ENCODE results near the gene PPP1R9A. TPM values are rescaled to one million over a fixed set of nuclear protein-coding genes. Genes with fewer than 3 reads are reported as not detected.

The PPP1R9A gene
- total RNA-seq, 2 donors from 2014 or later, result not detected

DNA sequence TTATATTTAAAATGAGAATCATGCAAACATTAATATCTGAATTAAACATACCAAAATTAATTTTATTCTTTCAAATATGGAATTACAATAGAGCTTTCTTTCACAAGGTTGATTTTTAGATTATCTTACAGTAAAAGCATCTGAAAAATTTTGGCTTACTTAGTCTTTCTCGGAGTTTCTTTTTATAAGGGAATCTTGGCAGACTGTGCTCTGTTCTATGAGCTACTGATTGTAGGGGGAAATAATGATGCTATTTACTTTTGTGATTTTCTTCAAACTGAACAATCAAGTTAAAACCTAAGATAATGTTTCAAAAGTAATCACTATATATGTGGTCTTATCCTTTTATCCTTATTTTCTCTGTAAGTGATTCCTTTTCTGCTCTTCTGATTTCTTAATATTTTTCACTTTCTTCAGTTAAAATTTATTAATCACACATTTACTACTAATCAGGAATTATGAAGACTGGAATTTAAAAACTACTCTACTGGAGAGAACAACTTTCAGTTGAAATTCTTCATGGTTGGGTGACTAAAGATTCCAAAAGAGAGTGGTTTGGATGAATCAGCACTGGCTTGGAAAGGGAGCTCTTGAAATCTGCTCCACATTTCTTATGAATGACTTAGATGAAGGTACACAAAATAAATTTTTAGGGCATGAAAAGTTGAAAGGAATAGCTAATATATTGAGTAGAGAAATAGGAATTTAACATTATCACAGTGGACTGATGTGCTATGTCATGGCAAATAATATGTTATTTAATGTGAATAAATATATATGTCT, 103.9 kb downstream of the PPP1R9A start:
- H3K9me3 Mint-ChIP-seq, result no peaks in the 10 kb centered on the region
- no peak overlapping the region for H3K27ac Mint-ChIP-seq
- H3K4me3 Mint-ChIP-seq, result no peak overlapping the region
- H3K36me3 Mint-ChIP-seq (ENCODE audit: low read depth), result no peaks in the 10 kb centered on the region
- no peak for ATAC-seq (replicated peaks)
- no peaks in the 10 kb centered on the region for H3K27me3 Mint-ChIP-seq
- H3K4me1 Mint-ChIP-seq, result no peaks in the 10 kb centered on the region

DNA sequence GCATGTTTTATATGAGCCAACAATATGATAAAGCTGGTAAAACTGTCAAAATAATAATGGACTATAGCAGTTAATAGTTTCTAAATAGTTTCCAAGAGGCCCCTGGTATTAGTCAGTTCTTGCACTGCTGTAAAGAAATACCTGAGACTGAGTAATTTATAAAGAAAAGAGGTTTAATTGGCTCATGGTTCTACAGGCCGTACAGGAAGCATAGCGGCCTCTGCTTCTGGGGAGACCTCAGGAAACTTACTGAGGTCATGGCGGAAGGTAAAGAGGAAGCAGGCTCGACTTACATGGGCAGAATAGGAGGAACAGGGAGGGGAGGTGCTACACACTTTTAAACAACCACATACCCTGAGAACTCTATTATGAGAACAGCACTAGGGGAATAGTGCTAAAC, 104.6 kb downstream of the PPP1R9A start:
- Mint-ChIP-seq H3K27me3 (no peaks in the 10 kb centered on the region), H3K4me3 (no peak overlapping the region), H3K4me1 (no peaks in the 10 kb centered on the region), H3K36me3 (ENCODE audit: low read depth) (no peaks in the 10 kb centered on the region), H3K9me3 (peaks cover 5% of the 10 kb centered on the region), H3K27ac (no peak overlapping the region)
- ATAC-seq (replicated peaks), result no peak

DNA sequence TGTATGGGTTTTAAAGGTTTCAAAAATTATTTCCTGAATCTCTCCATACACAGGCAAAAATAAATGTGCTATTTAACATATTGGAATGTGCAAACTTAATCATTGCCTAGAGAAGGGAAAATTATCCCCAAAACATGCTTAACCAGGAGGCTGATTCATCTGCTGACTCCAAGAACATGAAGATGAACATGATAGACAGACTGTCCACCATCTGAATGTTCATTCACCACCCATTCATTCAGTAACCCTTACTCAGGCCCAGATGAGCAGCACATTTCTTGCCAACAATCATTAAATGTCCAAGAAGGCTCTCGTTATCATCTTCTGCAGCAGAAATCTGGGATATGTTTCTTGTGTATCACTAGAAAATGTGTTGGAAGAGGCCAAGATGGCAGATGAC, 110.6 kb downstream of the PPP1R9A start:
- Mint-ChIP-seq H3K4me1 (no peaks in the 10 kb centered on the region), H3K36me3 (ENCODE audit: low read depth) (no peaks in the 10 kb centered on the region), H3K9me3 (peaks cover 5% of the 10 kb centered on the region), H3K27me3 (no peaks in the 10 kb centered on the region), H3K27ac (no peak overlapping the region), H3K4me3 (no peak overlapping the region)
- ATAC-seq (replicated peaks), result no peak

DNA sequence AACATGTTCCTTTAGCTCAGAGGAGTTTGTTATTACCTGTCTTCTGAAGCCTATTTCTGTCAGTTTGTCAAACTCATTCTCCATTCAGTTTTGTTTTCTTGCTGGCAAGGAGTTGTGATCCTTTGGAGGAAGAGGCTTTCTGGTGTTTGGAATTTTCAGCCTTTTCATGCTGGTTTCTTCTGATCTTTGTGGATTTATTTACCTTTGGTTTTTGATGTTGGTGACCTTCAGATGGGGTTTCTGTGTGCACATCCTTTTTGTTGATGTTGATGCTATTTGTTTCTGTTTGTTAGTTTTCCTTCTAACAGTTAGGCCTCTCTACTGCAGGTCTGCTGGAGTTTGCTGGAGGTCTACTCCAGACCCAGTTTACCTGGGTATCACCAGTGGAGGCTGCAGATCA, 118.6 kb downstream of the PPP1R9A start:
- Mint-ChIP-seq H3K4me3 (no peak overlapping the region), H3K4me1 (no peaks in the 10 kb centered on the region), H3K27me3 (peaks cover 4% of the 10 kb centered on the region), H3K9me3 (peaks cover 17% of the 10 kb centered on the region), H3K27ac (no peak overlapping the region), H3K36me3 (ENCODE audit: low read depth) (no peaks in the 10 kb centered on the region)
- ATAC-seq (replicated peaks), result no peak

DNA sequence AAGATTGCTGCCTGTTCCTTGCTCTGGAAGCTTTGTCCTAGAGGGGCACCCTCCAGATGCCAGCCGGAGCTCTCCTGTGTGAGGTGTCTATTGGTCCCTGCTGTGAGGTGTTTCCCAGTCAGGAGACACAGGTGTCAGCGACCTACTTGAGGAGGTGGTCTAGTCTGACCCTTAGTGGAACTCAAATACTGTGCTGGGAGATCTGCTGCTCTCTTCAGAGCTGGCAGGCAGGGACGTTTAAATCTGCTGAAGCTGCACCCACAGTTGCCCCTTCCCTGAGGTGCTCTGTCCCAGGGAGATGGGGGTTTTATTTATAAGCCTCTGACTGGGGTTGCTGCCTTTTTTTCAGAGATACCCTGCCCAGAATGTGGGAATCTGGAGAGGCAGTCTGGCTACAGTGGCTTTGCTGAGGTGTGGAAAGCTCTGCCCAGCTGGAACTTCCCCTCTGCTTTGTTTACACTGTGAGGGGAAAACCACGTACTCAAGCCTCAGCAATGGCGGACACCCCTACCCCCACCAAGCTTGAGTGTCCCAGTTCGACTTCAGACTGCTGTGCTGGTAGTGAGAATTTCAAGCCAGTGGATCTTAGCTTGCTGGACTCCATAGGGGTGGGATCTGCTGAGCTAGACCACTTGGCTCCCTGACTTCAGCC, 119.2 kb downstream of the PPP1R9A start:
- no peak for ATAC-seq (replicated peaks)

DNA sequence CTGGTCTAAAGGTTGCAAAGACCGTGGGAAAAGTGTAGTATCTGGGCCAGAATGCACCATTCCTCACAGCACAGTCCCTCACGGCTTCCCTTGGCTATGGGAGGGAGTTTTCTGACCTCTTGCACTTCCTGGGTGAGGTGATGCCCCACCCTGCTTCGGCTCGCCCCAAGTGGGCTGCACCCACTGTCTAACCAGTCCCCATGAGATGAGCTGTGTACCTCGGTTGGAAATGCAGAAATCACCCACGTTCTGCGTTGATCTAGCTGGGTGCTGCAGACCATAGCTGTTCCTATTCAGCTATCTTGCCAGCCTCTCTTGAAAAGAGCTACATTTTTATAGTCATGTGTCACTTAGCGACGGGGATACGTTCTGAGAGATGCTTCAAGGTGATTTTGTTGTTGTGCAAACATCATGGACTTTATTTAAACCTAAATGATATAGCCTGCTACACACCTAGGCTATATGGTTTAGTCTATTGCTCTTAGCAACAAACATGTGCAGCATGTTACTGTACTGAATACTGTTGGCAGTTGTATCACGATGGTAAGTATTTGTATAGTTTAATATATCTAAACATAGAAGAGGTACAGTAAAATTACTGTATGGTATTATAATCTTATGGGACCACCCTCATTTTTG, 120.0 kb downstream of the PPP1R9A start:
- Mint-ChIP-seq H3K4me1 (no peaks in the 10 kb centered on the region), H3K9me3 (peaks cover 17% of the 10 kb centered on the region), H3K4me3 (no peak overlapping the region), H3K36me3 (ENCODE audit: low read depth) (no peaks in the 10 kb centered on the region), H3K27ac (no peak overlapping the region), H3K27me3 (peaks cover 4% of the 10 kb centered on the region)
- ATAC-seq (replicated peaks), result no peak

More for the DNA sequence above, 119.2 kb downstream of the PPP1R9A start:
- H3K4me3 Mint-ChIP-seq, result no peak overlapping the region
- H3K27me3 Mint-ChIP-seq, result peaks cover 4% of the 10 kb centered on the region
- no peaks in the 10 kb centered on the region for H3K4me1 Mint-ChIP-seq
- no peaks in the 10 kb centered on the region for H3K36me3 Mint-ChIP-seq (ENCODE audit: low read depth)
- no peak overlapping the region for H3K27ac Mint-ChIP-seq
- H3K9me3 Mint-ChIP-seq, result peaks cover 17% of the 10 kb centered on the region

DNA sequence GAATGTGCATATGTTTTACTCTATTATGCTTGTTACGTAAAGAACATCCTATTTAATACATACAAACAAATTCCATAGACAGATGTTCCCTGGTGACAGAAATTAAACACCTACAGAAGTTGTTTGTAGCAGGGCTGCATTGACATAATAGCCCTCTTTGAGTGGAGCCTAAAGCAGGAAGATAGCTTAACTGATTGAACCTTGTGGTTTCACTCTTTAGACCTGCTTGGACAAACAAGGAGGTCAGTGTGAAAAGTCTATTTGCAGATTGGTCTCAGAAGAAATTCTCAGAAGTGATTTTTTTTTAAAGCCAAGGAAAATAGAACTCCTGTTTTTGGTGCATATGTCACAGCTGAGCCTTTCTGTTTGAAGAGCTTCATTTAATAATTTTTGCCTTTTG, 121.3 kb downstream of the PPP1R9A start:
- Mint-ChIP-seq H3K4me3 (no peak overlapping the region), H3K36me3 (ENCODE audit: low read depth) (no peaks in the 10 kb centered on the region), H3K27me3 (peaks cover 8% of the 10 kb centered on the region), H3K27ac (no peak overlapping the region), H3K4me1 (no peaks in the 10 kb centered on the region), H3K9me3 (peaks cover 13% of the 10 kb centered on the region)
- no peak for ATAC-seq (replicated peaks)

DNA sequence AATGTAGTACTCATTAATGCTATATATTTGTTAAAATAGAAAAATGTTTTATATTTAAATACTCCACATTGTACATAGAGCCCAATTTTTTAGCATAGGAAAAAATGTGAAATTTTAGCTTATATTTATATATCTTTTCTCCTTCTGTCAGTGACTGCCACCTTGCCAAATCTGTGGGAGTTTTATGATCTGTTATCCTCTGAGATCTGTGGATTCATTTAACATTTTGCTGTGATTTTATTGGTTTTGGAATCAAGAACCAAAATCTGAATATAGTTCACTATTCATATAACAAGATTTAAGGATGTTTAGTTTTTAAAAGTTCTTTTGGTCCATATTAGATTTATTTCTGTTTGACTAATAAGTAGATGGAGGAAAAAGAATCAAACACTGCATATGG, 127.9 kb downstream of the PPP1R9A start:
- Mint-ChIP-seq H3K27me3 (peaks cover 8% of the 10 kb centered on the region), H3K4me3 (no peak overlapping the region), H3K9me3 (no peaks in the 10 kb centered on the region), H3K27ac (no peak overlapping the region), H3K36me3 (ENCODE audit: low read depth) (no peaks in the 10 kb centered on the region), H3K4me1 (no peaks in the 10 kb centered on the region)
- no peak for ATAC-seq (replicated peaks)

- Mint-ChIP-seq H3K9me3 (no peaks in the 10 kb centered on the region), H3K27me3 (peaks cover 4% of the 10 kb centered on the region), H3K4me1 (no peaks in the 10 kb centered on the region), H3K36me3 (ENCODE audit: low read depth) (no peaks in the 10 kb centered on the region), H3K4me3 (no peak overlapping the region), H3K27ac (no peak overlapping the region)
- ATAC-seq (replicated peaks), result no peak
Measured at GRCh38 chr7:95041031-95041430, 133.6 kb downstream of the PPP1R9A start.

- H3K27ac Mint-ChIP-seq, result no peak overlapping the region
- no peaks in the 10 kb centered on the region for H3K27me3 Mint-ChIP-seq
- no peaks in the 10 kb centered on the region for H3K4me1 Mint-ChIP-seq
- no peak for ATAC-seq (replicated peaks)
- H3K36me3 Mint-ChIP-seq (ENCODE audit: low read depth), result no peaks in the 10 kb centered on the region
- no peaks in the 10 kb centered on the region for H3K9me3 Mint-ChIP-seq
- H3K4me3 Mint-ChIP-seq, result no peak overlapping the region
Measured at GRCh38 chr7:95045236-95045923, 138.0 kb downstream of the PPP1R9A start.

DNA sequence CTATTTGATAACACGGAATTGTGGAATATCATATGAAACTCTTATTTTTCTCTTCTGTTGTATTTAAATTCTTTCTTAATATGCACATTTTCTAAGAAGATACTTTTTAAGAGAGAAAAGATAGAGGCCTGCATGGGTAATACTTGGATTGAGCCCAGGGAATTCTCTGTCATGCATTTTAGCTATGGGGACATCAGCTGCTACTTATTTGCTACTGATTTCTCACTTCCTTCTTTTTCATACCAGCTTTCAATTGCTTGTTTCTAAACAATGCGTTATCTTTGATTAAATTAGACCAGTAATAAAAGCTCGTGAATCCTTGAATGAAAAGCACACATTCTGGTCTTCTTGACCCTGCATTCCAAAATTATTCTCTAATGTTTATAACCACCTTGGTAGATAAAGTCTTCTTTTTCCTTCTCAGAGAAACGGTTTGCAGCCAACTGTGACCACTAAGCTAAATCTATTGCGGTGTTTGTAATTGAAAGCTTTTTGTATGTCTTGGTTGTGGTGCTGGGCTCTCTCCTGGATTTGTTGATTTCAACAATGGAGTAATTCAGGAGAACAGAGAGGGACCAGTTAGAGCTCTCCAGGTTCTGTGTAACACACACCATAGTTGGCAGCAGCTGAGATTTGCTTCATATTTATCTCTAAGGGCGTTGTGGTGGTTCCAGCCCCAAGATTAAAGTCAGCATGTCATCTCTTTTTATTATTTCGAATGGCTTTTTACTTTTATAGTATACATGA, 139.3 kb downstream of the PPP1R9A start:
- Mint-ChIP-seq H3K9me3 (no peaks in the 10 kb centered on the region), H3K4me1 (no peaks in the 10 kb centered on the region), H3K4me3 (no peak overlapping the region), H3K36me3 (ENCODE audit: low read depth) (no peaks in the 10 kb centered on the region), H3K27me3 (no peaks in the 10 kb centered on the region), H3K27ac (no peak overlapping the region)
- ATAC-seq (replicated peaks), result no peak

DNA sequence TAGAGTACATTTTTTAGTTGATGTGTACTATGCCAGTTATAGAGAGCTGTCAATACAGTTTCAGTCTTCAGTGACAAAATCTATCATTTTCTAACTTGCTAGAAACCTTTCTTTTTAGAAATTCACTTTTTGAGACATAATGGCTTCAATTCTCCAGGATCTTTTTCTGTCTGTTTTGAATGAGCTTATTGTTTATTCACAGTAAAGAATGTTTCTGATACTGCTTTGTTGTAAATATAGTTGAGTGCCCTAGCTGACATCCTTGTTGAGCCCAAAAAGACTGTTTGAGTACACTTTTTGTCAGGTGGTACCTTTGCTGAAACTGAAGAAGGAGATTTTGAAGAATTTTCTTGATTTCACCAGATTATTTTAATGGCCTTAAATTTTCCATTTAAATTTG, 139.9 kb downstream of the PPP1R9A start:
- ATAC-seq (replicated peaks), result no peak
- Mint-ChIP-seq H3K27ac (no peak overlapping the region), H3K4me3 (no peak overlapping the region), H3K27me3 (no peaks in the 10 kb centered on the region), H3K36me3 (ENCODE audit: low read depth) (no peaks in the 10 kb centered on the region), H3K4me1 (no peaks in the 10 kb centered on the region), H3K9me3 (no peaks in the 10 kb centered on the region)

DNA sequence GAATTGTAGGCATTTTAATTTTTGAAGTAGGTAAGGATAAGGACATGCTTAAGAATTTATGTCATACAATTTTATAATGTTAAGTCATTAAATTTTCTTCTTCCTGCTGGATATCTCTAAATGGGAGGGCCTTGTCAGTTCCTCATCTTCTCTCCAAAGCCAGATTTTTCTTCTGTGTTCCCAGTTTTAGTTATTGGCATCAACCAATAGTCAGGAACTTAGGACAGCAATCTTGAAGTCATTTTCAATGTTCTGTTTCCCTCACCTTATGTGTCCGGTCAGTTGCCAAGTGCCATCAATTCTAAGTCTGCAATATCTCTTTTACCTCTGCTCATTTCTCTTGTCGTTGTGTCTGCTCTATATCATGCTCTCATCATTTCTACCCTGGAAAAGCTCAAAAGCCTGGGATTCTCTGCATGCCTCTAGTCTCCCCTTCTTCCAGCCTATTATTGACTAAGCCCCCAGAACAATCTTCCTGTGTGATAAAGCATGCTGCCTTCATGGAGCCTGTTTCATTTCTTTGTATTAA, 145.2 kb downstream of the PPP1R9A start:
- Mint-ChIP-seq H3K4me1 (no peaks in the 10 kb centered on the region), H3K9me3 (no peaks in the 10 kb centered on the region), H3K27ac (no peak overlapping the region), H3K27me3 (no peaks in the 10 kb centered on the region), H3K4me3 (no peak overlapping the region), H3K36me3 (ENCODE audit: low read depth) (no peaks in the 10 kb centered on the region)
- no peak for ATAC-seq (replicated peaks)

DNA sequence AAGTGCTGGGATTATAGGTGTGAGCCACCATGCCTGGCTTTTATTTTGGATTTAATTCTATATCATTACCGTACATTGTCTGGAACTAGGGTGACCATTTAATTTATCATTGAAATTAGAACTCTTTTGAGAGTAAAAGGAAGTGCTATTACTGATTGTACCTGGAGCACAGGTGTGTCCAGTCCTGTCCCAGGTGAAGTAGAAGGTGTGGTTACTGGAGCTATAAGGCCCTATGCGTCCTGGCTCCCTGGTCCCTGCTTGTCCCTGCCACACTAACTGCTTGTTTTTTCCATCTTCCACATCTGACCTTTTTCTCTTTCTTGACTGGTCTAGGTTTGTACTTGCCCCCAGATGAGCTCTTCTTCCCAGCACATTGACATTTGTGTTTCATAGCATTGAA, 147.0 kb downstream of the PPP1R9A start:
- H3K9me3 Mint-ChIP-seq, result no peaks in the 10 kb centered on the region
- no peaks in the 10 kb centered on the region for H3K27me3 Mint-ChIP-seq
- ATAC-seq (replicated peaks), result no peak
- no peaks in the 10 kb centered on the region for H3K36me3 Mint-ChIP-seq (ENCODE audit: low read depth)
- H3K4me1 Mint-ChIP-seq, result no peaks in the 10 kb centered on the region
- H3K4me3 Mint-ChIP-seq, result no peak overlapping the region
- no peak overlapping the region for H3K27ac Mint-ChIP-seq
